ENCODE measurements around the gene FAF2. TPM values are rescaled to one million over a fixed set of nuclear protein-coding genes. Genes with fewer than 3 reads are reported as not detected.
"Not testable (repeated sequence)": the region's sequence is repeated elsewhere in the genome, so short reads cannot be mapped to it uniquely, and the experiment has no call there.

FAF2 gene
- total RNA-seq, 2 donors from 2014 or later, result 27.3 to 27.7 TPM

- DNase-seq (ENCODE audit: low spot score), result no peak
- intact Hi-C loops (cut with DNase I), result loop anchor here in 1 of 2 donors (10.0 kb wide), 1 partner anchor 134 kb away; the partner anchor contains the start of gene CLTB
Observed at GRCh38 chr5:176548967-176549444, 100.8 kb downstream of the FAF2 start, which contains the start of gene CDHR2. TSS of gene CDHR2 (plus strand) at chr5:176549342. CDS start at chr5:176565353, 16,011 bp downstream.

DNA sequence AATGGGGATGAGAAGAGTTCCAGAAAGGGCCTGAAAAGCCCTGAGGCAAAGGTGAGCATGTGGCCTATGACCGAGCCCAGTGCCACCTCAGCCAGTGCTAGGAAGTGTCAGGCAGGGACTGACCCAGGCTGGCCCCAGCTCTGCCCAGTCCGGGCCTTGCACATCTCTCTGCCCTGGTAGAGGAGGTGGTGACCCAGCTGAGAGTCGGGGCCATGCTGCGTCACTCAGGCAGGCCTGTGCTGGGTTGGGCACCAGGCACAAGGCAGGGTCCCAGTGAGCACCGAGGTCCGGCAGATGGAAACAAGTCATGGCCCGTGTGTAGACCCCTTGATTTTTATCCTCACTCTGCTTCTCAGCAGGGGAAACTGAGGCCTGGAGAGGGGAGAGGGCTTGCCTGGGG lies 101.7 kb downstream of the FAF2 start:
- intact Hi-C loops (cut with DNase I), result loop anchor here (5.0 to 10.0 kb wide), 3 partner anchors 77 to 1577 kb away; partner anchors contain the start of gene CLTB (in 1 of the 2)
- no peak for DNase-seq (ENCODE audit: low spot score)

DNA sequence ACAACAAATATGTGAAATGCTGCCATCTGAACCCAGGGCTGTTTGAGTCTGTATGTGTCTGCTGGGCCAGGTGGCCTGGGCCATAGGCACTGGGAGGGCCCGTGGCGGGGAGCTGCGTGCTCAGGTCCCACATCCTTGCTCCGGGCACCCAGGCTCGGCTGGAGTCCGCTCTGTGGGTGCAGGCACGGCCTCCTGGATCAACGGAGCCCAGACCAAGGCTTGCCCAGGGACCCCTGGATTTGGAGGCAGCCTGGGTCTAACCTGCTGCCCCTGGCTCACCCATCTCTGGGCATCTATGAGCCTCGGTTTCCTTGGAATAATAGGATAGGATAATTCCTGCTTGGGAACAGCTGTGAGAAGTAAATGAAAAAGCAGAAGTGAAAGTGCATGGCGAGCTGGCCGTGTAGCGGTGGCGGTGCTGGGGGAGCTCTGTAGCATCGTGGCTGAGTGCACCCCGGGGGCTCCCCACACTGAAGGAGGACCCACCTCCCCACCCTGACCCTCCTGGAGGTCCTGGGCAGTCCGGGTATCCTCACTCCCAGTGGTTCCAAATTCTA lies 102.2 kb downstream of the FAF2 start:
- intact Hi-C loops (cut with DNase I), result loop anchor here (5.0 kb wide), 2 partner anchors 77 to 1577 kb away; no protein-coding TSS in a partner anchor
- no peak for DNase-seq (ENCODE audit: low spot score)

GRCh38 chr5:176550937-176551336 lies 102.8 kb downstream of the FAF2 start:
- DNase-seq (ENCODE audit: low spot score), result not testable (repeated sequence)
- intact Hi-C loops (cut with DNase I), result loop anchor here (5.0 kb wide), 2 partner anchors 76 to 1576 kb away; no protein-coding TSS in a partner anchor

DNA sequence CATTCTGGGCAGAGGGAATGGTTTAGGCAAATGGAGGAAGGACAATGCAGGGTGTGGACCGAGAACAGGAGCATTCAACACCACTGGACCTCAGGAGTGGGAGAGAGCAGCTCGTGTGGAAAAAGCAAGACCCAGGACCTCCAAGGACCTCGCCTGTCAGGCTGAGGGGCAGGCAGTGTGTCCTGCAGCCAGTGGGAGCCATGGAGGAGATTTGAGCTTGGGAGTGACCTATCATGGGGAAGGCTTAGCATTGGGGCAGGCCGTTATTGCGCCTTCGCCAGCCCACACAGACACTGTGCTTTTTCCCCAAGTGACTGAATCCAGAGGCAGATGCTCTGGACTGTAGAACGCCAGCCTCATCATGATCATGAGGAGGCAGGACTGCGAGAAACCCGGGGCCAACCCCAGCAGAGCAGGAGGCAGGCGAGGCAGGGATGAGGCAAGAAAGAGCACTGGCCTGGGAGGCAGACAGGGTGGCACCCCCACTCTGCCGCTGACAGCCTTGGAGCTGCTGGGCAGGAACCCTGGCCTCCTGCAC lies 104.2 kb downstream of the FAF2 start:
- no peak for DNase-seq (ENCODE audit: low spot score)
- intact Hi-C loops (cut with DNase I), result loop anchor here (5.0 kb wide), 2 partner anchors 75 to 1575 kb away; no protein-coding TSS in a partner anchor

GRCh38 chr5:176553260-176554085 lies 105.3 kb downstream of the FAF2 start:
- DNase-seq (ENCODE audit: low spot score), result no peak
- intact Hi-C loops (cut with DNase I), result loop anchor here (5.0 kb wide), 2 partner anchors 74 to 1574 kb away; no protein-coding TSS in a partner anchor

DNA sequence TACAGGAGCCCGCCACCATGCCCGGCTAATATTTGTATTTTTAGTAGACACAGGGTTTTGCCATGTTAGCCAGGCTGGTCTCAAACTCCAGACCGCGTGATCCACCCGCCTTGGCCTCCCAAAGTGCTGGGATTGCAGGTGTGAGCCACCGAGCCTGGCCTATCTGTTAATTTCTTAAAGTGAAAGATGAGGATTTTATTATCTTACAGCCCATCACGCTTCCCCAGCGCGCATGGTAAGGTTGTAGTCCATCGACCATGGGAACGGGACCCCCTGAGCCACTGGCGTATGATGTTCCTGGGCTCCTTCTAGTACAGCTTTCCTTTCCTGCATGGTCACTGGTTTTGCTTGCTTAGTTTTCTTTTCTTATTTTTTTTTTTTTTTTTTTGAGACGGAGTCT lies 109.7 kb downstream of the FAF2 start:
- intact Hi-C loops (cut with DNase I), result loop anchor here in 1 of 2 donors (5.0 kb wide), 1 partner anchor 1106 kb away; no protein-coding TSS in a partner anchor

More for the DNA sequence above, 109.7 kb downstream of the FAF2 start:
- no peak for DNase-seq (ENCODE audit: low spot score)

Other genes with a start within 250 kb of the FAF2 start
- gene SIMC1, start 210.0 kb upstream of the FAF2 start, total RNA-seq, result 10 to 100 TPM in 1 of 2 donors, 1 to 10 TPM in 1; 8.3 to 10.9 TPM
- gene KIAA1191, start 86.6 kb upstream of the FAF2 start, total RNA-seq, result 10 to 100 TPM; 80.9 to 90.2 TPM
- 10 to 100 TPM; 12.4 to 15.2 TPM for gene ARL10, start 82.9 kb upstream of the FAF2 start, total RNA-seq
- 10 to 100 TPM; 17.5 to 18.1 TPM for gene NOP16, start 59.8 kb upstream of the FAF2 start, total RNA-seq
- gene HIGD2A, start 59.6 kb upstream of the FAF2 start, total RNA-seq, result 10 to 100 TPM; 66.9 to 90.4 TPM
- 100 to 1,000 TPM; 147 to 179 TPM for gene CLTB, start 31.8 kb upstream of the FAF2 start, total RNA-seq
- gene RNF44, start 89.0 kb downstream of the FAF2 start, total RNA-seq, result 10 to 100 TPM; 16.2 to 16.6 TPM
- gene CDHR2, start 101.0 kb downstream of the FAF2 start, total RNA-seq, result under 1 TPM in 1 of 2 donors, not detected in 1; 0.14 TPM
- 1 to 10 TPM in 1 of 2 donors, under 1 TPM in 1; 0.37 to 1.1 TPM for gene GPRIN1, start 161.8 kb downstream of the FAF2 start, total RNA-seq
- gene SNCB, start 182.1 kb downstream of the FAF2 start, total RNA-seq, result not detected
- not detected for gene EIF4E1B, start 182.3 kb downstream of the FAF2 start, total RNA-seq
- gene TSPAN17, start 199.1 kb downstream of the FAF2 start, total RNA-seq, result 10 to 100 TPM; 15.7 to 18.5 TPM